C4-2B (cell line): Measurements from ENCODE around the gene B3GAT2.

Source experiments
- CTCF ChIP-seq: fragments of 450-650 bp; conservative IDR thresholded peaks from 2 replicates; pipeline ENCODE4 v1.5.1; 2017; ENCODE audit warnings: mild to moderate bottlenecking
- ZFX ChIP-seq: fragments of 450-650 bp; IDR thresholded peaks from 2 replicates; pipeline ENCODE4 v1.6.1; 2017

GRCh38 chr6:70886661-70887060, 70.2 kb downstream of the B3GAT2 start:
- TF ChIP-seq CTCF: no peak
- TF ChIP-seq ZFX: no peak
